ENCODE data around the gene CDK6.

DNA sequence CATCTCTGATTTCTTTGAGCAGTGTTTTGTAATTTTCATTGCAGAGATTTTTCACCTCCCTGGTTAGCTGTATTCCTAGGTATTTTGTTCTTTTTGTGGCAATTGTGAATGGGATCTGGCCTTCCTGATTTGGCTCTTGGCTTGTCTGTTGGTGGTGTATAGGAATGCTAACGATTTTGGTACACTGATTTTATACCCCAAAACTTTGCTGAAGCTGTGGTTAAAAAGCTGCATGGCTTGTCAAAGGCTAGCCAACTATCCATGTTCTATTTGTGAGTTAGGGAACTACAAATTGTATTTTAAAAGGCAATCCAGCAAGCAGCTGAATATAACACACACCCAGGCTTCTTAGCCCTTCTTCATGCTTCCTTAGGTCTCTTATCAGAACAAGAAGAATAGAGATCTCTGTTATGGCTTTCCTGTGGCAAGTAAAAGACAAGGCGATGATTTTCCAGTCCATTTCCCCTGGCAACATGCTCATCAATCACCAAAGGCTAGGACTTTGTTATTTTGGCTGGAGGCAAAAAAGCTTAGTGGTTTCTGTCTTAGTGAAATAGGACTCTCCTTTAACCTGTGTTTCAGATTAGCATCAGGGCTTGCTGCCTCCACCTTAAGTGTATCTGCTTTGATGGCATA is 77.5 kb downstream of the CDK6 start:
- TF ChIP-seq, protein P1, sequence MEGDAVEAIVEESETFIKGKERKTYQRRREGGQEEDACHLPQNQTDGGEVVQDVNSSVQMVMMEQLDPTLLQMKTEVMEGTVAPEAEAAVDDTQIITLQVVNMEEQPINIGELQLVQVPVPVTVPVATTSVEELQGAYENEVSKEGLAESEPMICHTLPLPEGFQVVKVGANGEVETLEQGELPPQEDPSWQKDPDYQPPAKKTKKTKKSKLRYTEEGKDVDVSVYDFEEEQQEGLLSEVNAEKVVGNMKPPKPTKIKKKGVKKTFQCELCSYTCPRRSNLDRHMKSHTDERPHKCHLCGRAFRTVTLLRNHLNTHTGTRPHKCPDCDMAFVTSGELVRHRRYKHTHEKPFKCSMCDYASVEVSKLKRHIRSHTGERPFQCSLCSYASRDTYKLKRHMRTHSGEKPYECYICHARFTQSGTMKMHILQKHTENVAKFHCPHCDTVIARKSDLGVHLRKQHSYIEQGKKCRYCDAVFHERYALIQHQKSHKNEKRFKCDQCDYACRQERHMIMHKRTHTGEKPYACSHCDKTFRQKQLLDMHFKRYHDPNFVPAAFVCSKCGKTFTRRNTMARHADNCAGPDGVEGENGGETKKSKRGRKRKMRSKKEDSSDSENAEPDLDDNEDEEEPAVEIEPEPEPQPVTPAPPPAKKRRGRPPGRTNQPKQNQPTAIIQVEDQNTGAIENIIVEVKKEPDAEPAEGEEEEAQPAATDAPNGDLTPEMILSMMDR (IDR thresholded peaks at IDR 0.05): no peak
- TF ChIP-seq EZH2phosphoT487 (IDR thresholded peaks at IDR 0.05): no peak

Measured in neural progenitor cell (in vitro differentiated cells).